ENCODE results near the gene KIAA1191. TPM values are rescaled to one million over a fixed set of nuclear protein-coding genes. Genes with fewer than 3 reads are reported as not detected.

KIAA1191 gene
- total and polyA plus RNA-seq, 9 of the 15 experiments (the other 6 are each of a cell fraction or from before 2014, with no cell fraction given) = 31.0 to 80.2 (median 45.7) TPM

- TF ChIP-seq CHD1 (IDR thresholded peaks at IDR 0.05; ENCODE audit: low read length) (no peak), ZNF785 (CRISPR knock-in tag; IDR thresholded peaks at IDR 0.05) (no peak), PHB (CRISPR knock-in tag; IDR thresholded peaks at IDR 0.05) (no peak), RBM14 (IDR thresholded peaks at IDR 0.05; ENCODE audit: borderline replicate concordance, insufficient read depth, low read depth, low read length) (no peak), TGIF2 (CRISPR knock-in tag; IDR thresholded peaks at IDR 0.05) (no peak), CHD4 (IDR thresholded peaks at IDR 0.05; ENCODE audit: insufficient read depth, insufficient replicate concordance, low read depth, low read length, poor library complexity, severe bottlenecking) (no peak), SLC30A9 (CRISPR knock-in tag; IDR thresholded peaks at IDR 0.05) (no peak), ZNF830 (CRISPR knock-in tag; IDR thresholded peaks at IDR 0.05) (peak; percentile 85), ZFP36 (IDR thresholded peaks at IDR 0.05; ENCODE audit: low read depth, low read length, partially characterized antibody) (peak; percentile 15), HDAC1 (IDR thresholded peaks at IDR 0.05) (no peak), MTF1 (CRISPR knock-in tag; IDR thresholded peaks at IDR 0.05; ENCODE audit: borderline replicate concordance) (no peak), ZNF41 (CRISPR knock-in tag; conservative IDR thresholded peaks at IDR 0.05) (0 out of 2 replicates have a peak, but pooled peaks have one; percentile 21), ZNF584 (CRISPR knock-in tag; IDR thresholded peaks at IDR 0.05; ENCODE audit: low read depth) (no peak), MIER1 (IDR thresholded peaks at IDR 0.05; ENCODE audit: low read depth) (peak; percentile 28; the same call in 1 of the 2 replicates), NR2F6 (CRISPR knock-in tag; IDR thresholded peaks at IDR 0.05) (no peak), MCM3 (IDR thresholded peaks at IDR 0.05) (no peak), ZNF384 (IDR thresholded peaks at IDR 0.05; ENCODE audit: low read depth, low read length) (no peak), TCF3 (CRISPR knock-in tag; IDR thresholded peaks at IDR 0.05) (no peak), TSC22D4 (tag; IDR thresholded peaks at IDR 0.05) (no peak), ZNF212 (CRISPR knock-in tag; IDR thresholded peaks at IDR 0.05) (no peak), ETS1 (conservative IDR thresholded peaks at IDR 0.05; ENCODE audit: control insufficient read depth, low read depth, low read length) (peak; percentile 36; the same call in 1 of the 2 replicates), ZNF77 (CRISPR knock-in tag; IDR thresholded peaks at IDR 0.05) (no peak), TOE1 (IDR thresholded peaks at IDR 0.05; ENCODE audit: borderline replicate concordance) (no peak), TOE1 (CRISPR knock-in tag; IDR thresholded peaks at IDR 0.05; ENCODE audit: borderline replicate concordance, low read depth) (no peak), ZBTB8A (IDR thresholded peaks at IDR 0.05; ENCODE audit: partially characterized antibody) (no peak), HMG20B (CRISPR knock-in tag; IDR thresholded peaks at IDR 0.05) (no peak), XRCC3 (IDR thresholded peaks at IDR 0.05) (no peak), IFI16 (CRISPR knock-in tag; IDR thresholded peaks at IDR 0.05) (no peak), ZFP30 (CRISPR knock-in tag; IDR thresholded peaks at IDR 0.05; ENCODE audit: borderline replicate concordance) (no peak), KAT7 (CRISPR knock-in tag; IDR thresholded peaks at IDR 0.05; ENCODE audit: borderline replicate concordance) (no peak)
Observed at GRCh38 chr5:176389135-176390123, 27.9 kb upstream of the KIAA1191 start (continued).
